ENCODE results near the gene BTLA.

GRCh38 chr3:112470788-112471187 is 28.5 kb downstream of the BTLA start:
- no peak for TF ChIP-seq EZH2 (IDR thresholded peaks at IDR 0.05; ENCODE audit: borderline replicate concordance, insufficient read depth, low read length, poor library complexity, severe bottlenecking)
- no peak for TF ChIP-seq POLR2AphosphoS5 (IDR thresholded peaks at IDR 0.05)
- no peak for TF ChIP-seq RAD21 (conservative IDR thresholded peaks at IDR 0.05)
- no peak for TF ChIP-seq CTCF (IDR thresholded peaks at IDR 0.05; ENCODE audit: poor library complexity, severe bottlenecking)

Measured in neural cell (in vitro differentiated cells).